ENCODE data around the gene CREBL2.

Gene CREBL2

DNA sequence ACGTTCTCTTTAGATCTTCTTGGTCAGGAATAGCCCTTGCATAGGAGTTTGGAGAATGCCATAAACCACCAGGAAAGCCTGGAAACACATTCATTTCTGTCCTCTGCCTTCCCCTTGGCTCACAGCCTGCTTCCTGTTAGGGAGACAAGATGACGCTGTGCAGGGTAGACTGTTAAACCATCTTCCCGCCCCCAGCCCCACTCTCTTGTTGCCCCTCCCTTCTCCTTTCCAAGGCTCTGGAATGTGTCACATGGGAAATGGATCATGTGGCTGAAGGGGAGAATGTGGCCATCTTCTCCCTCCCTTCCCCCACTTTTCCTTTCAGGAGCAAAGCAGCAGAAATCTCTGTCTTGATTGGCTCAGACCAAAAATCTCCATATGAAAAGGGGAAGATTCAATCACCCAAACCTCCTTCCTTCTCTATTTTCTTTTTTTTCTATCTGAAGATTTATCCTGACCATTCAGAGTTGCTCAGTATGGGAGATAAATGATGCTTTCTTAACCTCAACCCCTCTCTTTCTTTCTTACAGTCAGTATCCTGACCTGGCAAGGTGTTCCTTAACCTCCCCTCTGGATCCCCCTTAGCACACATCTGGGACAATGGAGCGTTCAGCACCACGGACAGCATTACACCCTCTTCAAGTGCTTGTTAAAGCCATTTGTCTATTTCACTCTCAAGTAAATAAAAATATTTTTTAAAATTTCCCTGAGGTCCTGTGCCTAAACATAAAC is 72.9 kb downstream of the CREBL2 start:
- no peak for DNase-seq (ENCODE audit: low spot score)
- in situ Hi-C loops (cut with MboI; ENCODE audit: low sequenced_read_pairs, unreplicated experiment), result no loop called here
- TF ChIP-seq, protein P1, sequence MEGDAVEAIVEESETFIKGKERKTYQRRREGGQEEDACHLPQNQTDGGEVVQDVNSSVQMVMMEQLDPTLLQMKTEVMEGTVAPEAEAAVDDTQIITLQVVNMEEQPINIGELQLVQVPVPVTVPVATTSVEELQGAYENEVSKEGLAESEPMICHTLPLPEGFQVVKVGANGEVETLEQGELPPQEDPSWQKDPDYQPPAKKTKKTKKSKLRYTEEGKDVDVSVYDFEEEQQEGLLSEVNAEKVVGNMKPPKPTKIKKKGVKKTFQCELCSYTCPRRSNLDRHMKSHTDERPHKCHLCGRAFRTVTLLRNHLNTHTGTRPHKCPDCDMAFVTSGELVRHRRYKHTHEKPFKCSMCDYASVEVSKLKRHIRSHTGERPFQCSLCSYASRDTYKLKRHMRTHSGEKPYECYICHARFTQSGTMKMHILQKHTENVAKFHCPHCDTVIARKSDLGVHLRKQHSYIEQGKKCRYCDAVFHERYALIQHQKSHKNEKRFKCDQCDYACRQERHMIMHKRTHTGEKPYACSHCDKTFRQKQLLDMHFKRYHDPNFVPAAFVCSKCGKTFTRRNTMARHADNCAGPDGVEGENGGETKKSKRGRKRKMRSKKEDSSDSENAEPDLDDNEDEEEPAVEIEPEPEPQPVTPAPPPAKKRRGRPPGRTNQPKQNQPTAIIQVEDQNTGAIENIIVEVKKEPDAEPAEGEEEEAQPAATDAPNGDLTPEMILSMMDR (IDR thresholded peaks at IDR 0.05; ENCODE audit: borderline replicate concordance, control extremely low read depth, extremely low read depth, insufficient read depth, missing control alignments), result no peak

DNA sequence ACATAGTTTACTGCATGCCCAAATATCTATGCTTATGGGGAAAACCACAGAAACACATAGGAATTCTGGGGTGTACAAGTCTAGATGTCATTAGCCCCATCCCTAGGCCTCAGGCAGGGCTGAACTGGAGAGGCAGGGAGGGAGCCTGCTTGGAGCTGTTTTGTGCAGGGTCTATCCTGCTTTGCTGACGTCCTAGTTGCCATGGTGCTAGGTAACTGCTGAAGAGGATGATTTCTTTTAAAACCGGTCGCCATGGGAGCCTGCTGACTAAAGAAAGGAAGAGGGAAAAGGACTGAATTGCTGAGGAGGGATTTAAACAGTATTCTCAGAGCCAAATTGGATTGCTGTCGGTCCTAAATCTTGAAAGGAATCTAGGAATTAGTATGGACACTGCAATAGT is 73.6 kb downstream of the CREBL2 start:
- in situ Hi-C loops (cut with MboI; ENCODE audit: low sequenced_read_pairs, unreplicated experiment), result no loop called here
- DNase-seq (ENCODE audit: low spot score), result no peak
- TF ChIP-seq, protein P1 (IDR thresholded peaks at IDR 0.05; ENCODE audit: borderline replicate concordance, control extremely low read depth, extremely low read depth, insufficient read depth, missing control alignments), result no peak

DNA sequence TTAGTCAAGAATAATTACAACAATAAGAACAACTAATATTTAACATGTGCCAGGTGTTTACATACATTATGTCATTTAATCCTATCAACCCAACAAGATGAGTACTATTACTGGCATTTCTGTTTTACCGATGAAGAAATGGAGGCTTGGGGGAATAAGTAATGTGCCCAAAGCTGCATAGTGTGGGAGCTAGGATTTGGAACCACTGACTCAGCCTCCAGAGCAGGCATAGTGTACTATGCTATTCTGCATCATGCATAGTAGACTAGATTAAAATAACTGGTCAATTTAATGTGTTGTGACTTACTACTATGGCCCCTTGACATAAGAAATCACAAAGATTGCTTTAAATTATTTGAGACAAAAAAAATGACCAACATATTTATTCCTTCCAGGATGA is 74.8 kb downstream of the CREBL2 start:
- in situ Hi-C loops (cut with MboI; ENCODE audit: low sequenced_read_pairs, unreplicated experiment), result no loop called here
- no peak for DNase-seq (ENCODE audit: low spot score)
- TF ChIP-seq, protein P1 (IDR thresholded peaks at IDR 0.05; ENCODE audit: borderline replicate concordance, control extremely low read depth, extremely low read depth, insufficient read depth, missing control alignments), result no peak

DNA sequence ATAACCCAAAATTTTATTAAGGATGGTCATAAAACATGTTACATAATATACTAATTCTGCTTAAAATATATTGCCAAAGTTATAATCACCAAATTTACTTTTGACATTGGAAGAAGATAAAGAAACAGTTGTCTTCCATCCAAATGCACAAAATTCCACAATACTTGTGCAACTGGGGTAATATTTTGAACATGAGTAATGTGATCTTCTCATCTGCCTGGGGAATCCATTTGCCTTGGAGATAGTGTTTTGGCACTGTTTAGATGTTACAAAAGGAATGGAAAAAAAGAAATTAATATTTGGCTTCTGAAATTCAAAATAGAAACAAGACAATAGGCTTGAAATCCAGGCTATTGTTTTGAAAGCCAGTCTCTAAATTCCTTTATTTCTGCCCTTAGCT is 75.2 kb downstream of the CREBL2 start:
- in situ Hi-C loops (cut with MboI; ENCODE audit: low sequenced_read_pairs, unreplicated experiment), result no loop called here
- no peak for DNase-seq (ENCODE audit: low spot score)

DNA sequence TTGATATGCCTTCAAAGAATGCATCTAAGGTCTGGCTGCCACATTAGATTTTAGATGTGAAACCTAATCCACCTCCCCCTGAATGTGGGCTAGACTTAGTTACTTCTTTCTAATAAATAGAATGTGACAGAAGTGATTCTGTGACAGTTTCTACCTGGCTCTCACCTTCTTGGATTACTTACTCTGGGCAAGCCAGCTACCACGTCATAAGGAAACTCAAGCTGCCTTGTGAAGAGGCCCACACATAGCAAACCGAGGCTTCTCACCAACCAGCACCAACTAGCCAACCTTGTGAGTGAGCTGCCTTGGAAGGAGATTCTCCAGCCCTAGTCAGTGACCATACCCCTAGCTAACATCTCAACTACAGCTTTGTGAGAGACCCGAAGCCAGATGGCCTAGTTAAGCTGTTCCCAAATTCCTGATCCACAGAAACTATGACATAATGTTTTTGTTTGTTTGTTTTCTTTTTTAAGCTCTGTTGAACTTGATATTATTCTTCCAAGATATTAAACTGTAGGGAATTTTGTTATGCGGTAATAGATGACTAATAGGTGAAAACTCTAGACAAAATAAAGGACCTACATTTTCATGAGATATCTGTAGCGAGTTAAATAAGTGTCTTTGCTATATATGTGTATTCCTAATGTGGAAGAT is 78.1 kb downstream of the CREBL2 start:
- TF ChIP-seq, protein P1 (IDR thresholded peaks at IDR 0.05; ENCODE audit: borderline replicate concordance, control extremely low read depth, extremely low read depth, insufficient read depth, missing control alignments), result no peak
- in situ Hi-C loops (cut with MboI; ENCODE audit: low sequenced_read_pairs, unreplicated experiment), result no loop called here
- no peak for DNase-seq (ENCODE audit: low spot score)

More for the DNA sequence above, 75.2 kb downstream of the CREBL2 start:
- TF ChIP-seq, protein P1 (IDR thresholded peaks at IDR 0.05; ENCODE audit: borderline replicate concordance, control extremely low read depth, extremely low read depth, insufficient read depth, missing control alignments), result no peak

DNA sequence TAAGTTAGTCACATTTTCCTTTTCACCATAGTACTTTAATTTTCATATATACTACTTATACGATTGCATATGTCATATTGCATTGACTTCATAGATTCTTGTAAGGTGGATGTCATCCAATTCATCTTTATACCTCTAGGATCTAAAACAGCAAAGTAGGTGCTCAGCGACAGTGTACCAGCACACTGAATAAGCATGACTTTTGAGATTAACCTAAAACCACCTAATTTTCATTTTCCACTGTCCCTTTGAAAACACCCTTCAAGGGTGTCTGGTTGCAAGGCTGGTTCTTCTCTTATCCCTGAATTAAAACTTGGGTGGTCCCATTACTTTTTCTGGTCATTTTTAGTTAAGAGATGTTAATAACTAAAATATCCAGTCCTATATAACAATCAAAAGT is 79.9 kb downstream of the CREBL2 start:
- in situ Hi-C loops (cut with MboI; ENCODE audit: low sequenced_read_pairs, unreplicated experiment), result no loop called here
- DNase-seq (ENCODE audit: low spot score), result no peak
- TF ChIP-seq, protein P1 (IDR thresholded peaks at IDR 0.05; ENCODE audit: borderline replicate concordance, control extremely low read depth, extremely low read depth, insufficient read depth, missing control alignments), result no peak

Measured in GM13976 (cell line).